8988T (cell line): ENCODE measurements around the gene KCNS1.

Experiments used
- DNase-seq: peaks from one replicate; pipeline ENCODE4 v3.0.0; 2011

The KCNS1 gene

DNA sequence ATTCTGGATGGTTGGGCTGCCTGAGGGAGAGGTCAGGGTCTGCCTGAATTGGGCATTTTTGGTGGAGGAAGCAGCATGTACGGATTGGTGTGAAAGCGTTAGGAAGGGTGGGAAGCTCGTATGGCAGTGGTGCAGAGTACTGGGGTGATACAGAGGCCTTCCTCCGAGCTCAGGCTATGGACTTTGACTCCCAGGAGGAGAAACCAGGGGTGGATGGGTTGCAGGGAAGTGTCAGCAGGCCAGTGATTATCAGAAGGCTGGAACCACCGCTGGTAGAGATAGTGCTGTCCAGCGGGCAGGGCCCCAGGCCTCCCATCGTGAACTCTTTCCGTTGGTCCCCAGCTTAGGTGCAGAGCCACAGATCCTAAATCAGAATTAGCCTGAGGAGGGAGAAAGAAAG is 8.7 kb upstream of the KCNS1 start:
- no peak for DNase-seq

- DNase-seq, result no peak
Measured at GRCh38 chr20:45105317-45105716, 4.4 kb upstream of the KCNS1 start.

GRCh38 chr20:45104786-45105185 is 3.9 kb upstream of the KCNS1 start:
- no peak for DNase-seq

- DNase-seq, result no peak
Measured at GRCh38 chr20:45103072-45103471, 2.1 kb upstream of the KCNS1 start.

DNA sequence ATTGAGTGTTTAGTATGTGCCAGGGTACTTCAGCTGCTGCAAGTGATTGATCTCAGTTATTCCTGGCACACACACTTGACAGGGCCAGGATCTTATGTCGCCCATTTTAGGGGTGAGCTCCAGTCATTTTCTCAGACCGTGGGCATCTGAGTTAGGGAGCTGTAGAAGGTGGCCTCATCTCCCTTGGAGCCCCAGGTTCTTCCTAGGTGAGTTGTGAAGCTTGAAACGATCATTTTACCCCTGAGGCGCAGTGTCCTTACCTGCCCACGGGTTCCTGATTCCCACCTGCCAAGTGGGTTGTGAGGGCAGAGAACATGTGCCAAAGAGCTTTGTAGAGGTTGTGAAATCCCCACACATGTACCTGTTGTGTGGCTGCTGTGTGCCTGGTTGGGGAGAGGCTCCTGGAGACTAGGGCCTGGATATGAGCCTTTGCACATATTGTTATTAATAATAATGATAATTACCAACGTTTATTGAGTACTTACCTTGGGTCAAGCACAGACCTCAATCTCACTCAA is 465 bp upstream of the KCNS1 start:
- DNase-seq, result no peak

GRCh38 chr20:45098103-45098773 is 2.7 kb downstream of the KCNS1 start:
- peak; percentile 68 for DNase-seq

DNA sequence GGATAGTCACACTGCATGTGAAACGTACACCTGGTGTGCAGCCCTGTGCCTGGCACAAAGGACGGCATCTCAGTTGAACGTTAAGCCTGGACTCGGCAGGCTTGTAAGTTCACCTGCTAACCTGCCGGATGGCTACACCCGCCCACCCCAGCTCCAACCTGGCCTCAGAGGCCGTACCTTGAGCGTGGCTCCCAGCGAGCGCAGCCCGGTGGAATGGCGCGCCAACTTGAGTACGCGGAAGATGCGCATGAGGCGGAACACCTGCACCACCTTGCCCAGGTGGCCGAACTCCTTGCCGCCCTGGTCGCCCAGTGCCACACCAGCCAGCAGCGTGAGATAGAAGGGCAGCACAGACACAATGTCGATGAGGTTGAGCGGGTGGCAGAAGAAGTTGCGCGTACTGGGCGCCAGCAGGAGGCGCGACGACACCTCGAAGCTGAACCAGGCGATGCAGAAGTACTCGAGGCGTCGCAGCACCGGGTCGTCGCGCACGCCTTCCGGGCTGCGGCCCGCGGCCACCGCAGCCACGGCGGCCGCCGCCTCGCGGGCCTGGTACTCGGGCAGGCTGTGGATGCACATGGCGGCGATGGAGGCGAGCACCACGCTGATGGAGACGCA is 3.3 kb downstream of the KCNS1 start:
- DNase-seq, result no peak

DNA sequence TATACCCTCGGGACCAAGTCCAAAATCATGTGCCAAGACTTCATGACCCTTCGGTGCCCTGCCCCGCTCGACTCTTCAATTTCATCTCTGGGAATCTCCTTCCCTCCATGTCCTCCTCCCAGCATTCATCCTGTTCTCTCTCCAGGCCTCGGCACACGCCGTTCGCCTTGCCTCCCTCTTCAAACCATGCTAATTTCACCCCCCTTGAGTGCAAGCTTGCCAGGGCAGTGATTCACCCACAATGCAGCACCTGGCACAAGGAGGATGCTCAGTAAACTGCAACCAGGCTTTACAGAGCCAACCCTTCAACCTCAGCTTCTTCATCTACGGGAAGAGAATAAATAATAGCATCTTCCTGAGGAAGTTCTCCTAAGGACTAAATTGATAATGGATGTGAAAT is 4.1 kb downstream of the KCNS1 start:
- no peak for DNase-seq

GRCh38 chr20:45095805-45096238 is 5.1 kb downstream of the KCNS1 start:
- DNase-seq, result peak; percentile 86

- DNase-seq, result no peak
Measured at GRCh38 chr20:45094864-45095574, 5.9 kb downstream of the KCNS1 start.

DNA sequence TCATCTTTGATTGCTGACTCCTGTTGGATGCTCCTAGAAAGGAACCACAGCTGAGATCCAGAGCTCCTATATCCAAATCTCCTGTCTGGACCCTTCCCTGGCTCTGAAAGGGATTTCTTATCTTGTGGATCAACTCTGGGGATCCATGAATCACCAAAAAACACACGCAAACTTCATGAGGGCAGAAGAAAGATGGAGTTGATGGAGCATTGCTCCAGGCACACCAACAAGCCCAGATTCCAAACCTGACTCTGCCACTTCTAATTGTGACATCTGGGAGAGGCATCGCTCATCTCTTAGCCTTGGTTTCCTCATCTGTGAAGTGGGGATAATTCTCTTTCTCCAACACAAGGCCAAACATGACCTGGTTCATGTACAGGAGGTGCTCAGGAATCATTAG is 6.7 kb downstream of the KCNS1 start:
- no peak for DNase-seq

DNA sequence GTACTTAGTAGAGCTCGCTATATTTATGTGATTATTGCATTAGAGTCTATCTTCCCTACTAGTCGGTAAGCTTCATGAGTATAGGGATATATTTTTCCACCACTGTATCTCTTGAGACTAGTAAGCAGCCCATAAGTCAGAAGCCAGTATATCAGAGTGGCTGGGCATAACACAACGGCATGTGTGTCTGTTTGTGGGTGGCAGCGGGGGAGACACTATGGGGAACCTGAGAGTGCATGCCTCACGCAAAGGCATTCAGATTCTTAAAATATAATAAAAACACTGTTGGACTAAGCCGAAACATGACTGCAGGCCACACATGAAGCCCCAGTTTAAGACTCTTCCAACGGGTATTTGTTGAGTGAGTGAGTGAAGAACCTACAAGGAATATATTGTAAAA is 8.0 kb downstream of the KCNS1 start:
- no peak for DNase-seq

DNA sequence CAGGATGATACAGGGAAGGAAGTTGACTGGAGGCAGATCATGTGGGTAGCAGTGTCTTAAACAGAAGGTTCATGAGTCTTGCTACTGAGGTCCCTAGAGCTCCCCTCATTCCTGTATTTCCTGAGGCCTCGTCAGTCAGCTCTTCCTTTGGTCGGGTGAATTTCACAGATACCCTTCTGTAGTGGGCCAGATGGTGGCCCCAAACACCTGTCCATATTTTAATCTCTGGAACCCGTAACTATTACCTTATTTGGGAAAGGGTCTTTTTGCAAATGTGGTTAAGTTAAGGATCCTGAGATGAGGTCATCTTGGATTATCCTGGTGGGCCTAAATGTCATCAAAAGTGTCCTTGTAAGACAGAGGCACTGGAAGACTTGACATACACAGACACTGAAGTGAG is 9.6 kb downstream of the KCNS1 start:
- no peak for DNase-seq

DNA sequence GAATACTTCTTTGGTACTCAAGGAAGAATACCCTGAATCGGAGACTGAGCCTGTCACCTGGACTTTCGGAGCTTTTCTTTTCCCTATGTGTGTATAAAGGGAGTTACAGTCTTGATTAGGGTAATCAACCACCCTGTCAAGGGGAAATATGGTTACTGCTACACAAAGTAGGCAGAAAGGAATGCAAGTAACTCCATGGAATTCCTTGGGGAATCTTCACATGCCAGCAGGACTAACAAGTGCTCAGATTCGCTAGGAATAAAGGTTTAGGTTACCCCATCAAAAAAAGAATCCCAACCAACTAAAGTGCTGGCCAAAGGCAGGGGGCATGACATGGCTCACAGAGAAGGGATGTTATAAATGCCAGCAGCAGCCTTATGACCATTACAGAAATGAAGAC is 10.4 kb downstream of the KCNS1 start:
- DNase-seq, result no peak

DNA sequence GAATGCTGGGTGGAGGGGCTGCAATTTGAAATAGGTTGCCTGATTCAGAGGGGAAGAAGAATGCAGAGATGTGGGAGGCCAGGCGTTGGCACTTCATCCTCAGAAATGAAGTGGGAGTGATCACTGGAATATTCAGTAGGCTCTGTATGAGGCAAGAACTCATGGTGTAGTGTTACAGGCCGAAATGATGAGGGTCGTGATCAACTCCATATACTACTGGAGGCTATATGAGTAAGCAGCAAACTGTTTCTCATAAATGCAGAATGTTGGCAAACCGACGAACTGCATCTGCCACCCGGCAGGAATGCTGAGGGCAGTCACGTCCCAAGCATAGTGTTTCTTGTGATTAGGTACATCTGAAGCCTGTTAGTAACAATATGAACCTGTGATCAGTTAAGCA is 12.7 kb downstream of the KCNS1 start:
- DNase-seq, result no peak

DNA sequence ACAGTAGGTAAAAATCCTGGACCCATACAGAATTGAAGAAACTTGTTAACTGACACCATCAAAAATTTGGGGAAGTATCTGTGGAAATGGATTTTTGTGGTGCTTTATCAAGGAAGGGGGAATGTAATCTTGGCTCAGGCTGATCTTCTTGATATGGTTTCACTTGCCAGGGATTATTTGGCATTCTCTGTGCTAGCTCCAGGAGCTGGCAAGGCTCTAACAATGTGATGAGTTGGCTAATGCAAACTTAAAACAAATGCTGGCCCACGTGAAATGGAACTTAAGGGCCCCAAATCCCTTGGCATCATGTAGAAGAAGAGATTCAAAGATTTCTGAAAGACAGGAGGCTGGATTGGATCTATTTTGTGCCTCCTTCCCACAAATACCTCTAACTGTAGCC is 13.1 kb downstream of the KCNS1 start:
- no peak for DNase-seq

DNA sequence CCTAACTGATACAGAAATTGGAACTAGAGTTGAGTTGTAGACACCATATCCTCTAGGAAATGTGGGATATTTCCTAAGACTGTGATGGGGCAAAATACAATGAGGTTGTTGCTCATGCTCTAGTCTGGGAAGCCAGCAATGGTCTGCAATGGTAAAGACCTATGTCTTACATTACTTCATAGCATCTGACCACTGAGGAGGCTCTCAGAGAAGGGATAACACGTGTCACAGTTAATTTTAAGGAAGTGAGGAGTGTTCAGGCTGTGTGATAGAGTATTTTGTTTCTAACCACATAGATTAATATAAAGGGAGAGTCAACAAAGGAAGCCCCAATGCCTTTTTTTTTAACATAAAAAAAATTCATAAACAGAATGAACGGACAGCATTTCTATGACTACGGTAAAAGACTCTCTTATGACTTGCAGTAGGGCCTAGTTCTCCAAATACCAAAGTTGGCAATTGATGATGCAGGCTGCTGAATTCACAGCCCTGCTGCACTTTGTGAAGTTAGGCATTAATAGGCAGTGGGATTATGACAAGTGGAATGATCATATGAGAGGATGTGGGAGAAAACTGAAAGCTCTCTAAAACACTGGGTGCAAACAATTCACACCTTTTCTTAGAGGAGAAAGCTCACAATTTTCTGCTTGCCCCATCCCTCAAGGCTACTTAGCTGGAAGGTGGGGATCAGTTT is 13.7 kb downstream of the KCNS1 start:
- DNase-seq, result no peak

GRCh38 chr20:45085867-45086266 is 15.1 kb downstream of the KCNS1 start:
- no peak for DNase-seq

GRCh38 chr20:45085289-45085688 is 15.6 kb downstream of the KCNS1 start:
- DNase-seq, result no peak

- no peak for DNase-seq
Measured at GRCh38 chr20:45083127-45083526, 17.8 kb downstream of the KCNS1 start.

GRCh38 chr20:45082468-45082867 is 18.5 kb downstream of the KCNS1 start:
- no peak for DNase-seq

DNA sequence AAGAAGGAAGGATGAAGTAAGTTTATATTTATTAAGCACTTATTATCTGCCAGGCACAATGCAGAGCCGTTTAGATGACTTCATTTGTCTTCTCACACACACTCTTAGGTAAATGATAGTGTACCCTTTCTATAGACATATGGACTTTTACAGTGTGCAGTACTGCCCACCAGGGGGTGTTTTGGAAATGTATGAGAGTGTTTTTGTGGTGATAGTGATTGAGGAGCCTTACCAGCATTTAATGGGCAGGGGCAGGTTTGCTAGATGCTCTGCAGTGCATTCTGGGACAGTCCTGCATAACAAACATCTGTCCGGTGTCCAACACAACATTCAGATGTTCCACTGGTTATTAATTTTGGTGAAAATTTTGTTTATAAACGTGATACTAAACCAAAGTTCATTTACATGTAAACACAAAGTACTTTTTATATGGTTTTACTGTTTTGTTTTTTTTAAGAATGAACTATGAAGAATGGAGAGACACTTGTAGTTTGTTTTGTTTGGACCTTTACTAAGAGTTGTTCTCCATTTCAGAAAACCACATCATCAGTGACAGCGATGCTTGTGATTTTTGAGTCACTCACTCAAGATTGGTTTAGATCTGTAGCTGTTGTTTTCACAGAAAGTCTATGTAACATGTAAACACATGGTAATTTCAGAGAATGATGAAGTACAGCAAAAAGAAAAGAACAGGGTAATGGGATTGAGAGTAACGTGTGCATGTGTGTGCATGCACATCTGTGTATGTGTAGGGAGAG is 19.9 kb downstream of the KCNS1 start:
- no peak for DNase-seq

DNA sequence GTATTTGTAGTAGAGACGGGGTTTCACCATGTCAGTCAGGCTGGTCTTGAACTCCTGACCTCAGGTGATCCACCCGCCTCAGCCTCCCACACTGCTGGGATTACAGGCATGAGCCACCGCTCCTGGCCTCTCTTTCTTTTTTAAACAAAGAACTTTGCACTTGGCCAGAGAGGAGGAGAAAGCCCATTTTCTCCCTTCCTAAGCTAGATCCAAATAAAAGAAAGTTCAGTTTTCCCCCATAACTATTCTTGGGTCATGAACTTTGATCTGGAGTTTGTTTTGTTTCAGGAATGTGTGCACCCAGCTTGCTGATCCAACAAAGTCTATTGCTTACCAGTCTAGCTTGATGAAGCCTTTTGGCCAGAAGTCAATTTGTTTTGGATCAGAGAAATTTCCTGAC is 23.4 kb downstream of the KCNS1 start:
- DNase-seq, result no peak
